A549 (cell line): Measurements from ENCODE around the gene ADCY10. TPM values are rescaled to one million over a fixed set of nuclear protein-coding genes. Genes with fewer than 3 reads are reported as not detected.

Experiments used
- CBX2 ChIP-seq: fragments of 200-600 bp; sonication (generic); IDR thresholded peaks from 2 replicates; pipeline ENCODE4 v1.6.1; 2016; ENCODE audit warnings: low read depth, mild to moderate bottlenecking, borderline replicate concordance
- EHMT2 ChIP-seq: fragments of 200-600 bp; sonication (generic); IDR thresholded peaks from 2 replicates; pipeline ENCODE4 v1.6.1; 2016; ENCODE audit warnings: antibody characterized with exemption, low read depth, mild to moderate bottlenecking, moderate library complexity
- EP300 ChIP-seq, 2 experiments: fragments of >200 bp; sonication (Bioruptor Twin); formaldehyde crosslinking; IDR thresholded peaks; 2 replicates in 1 of 2; 3 replicates in 1 of 2; pipeline ENCODE4 v1.6.1; 2016 to 2017
- ESRRA ChIP-seq: fragments of 150-350 bp; IDR thresholded peaks from 2 replicates; pipeline ENCODE4 v1.6.1; 2014; ENCODE audit warnings: mild to moderate bottlenecking, low read length, borderline replicate concordance
- FOSB ChIP-seq: fragments of 250-450 bp; sonication (Bioruptor Pico); IDR thresholded peaks from 2 replicates; pipeline ENCODE4 v1.5.0; 2020; ENCODE audit warnings: mild to moderate bottlenecking, moderate library complexity
- FOSL2 ChIP-seq, 2 experiments: fragments of 450-650 bp in 1 of 2; fragments of >200 bp in 1 of 2; sonication (Bioruptor Twin) in 1 of 2; formaldehyde crosslinking; IDR thresholded peaks; 2 replicates each; pipeline versions ENCODE4 v1.5.0 to v1.6.1; 2016 to 2020; ENCODE audit warnings: mild to moderate bottlenecking in 1 of 2, moderate library complexity in 1 of 2
- GATA3 ChIP-seq: IDR thresholded peaks from 2 replicates; pipeline ENCODE4 v1.6.1; 2012; ENCODE audit warnings: borderline replicate concordance
- HOXB13 ChIP-seq: fragments of 250-450 bp; sonication (Bioruptor Pico); IDR thresholded peaks from 2 replicates; pipeline ENCODE4 v1.5.0; 2020; ENCODE audit warnings: low read depth, mild to moderate bottlenecking, moderate library complexity
- JUNB ChIP-seq: fragments of >200 bp; sonication (Bioruptor Twin); formaldehyde crosslinking; IDR thresholded peaks from 2 replicates; pipeline ENCODE4 v1.6.1; 2016
- KDM1A ChIP-seq: fragments of 200-600 bp; sonication (generic); IDR thresholded peaks from 2 replicates; pipeline ENCODE4 v1.6.1; 2016; ENCODE audit warnings: low read depth, mild to moderate bottlenecking
- MYC ChIP-seq: IDR thresholded peaks from 2 replicates; pipeline ENCODE4 v1.6.1; 2012; ENCODE audit warnings: mild to moderate bottlenecking, inconsistent platforms, low read length, improper control_type of control experiment, borderline replicate concordance
- PHF8 ChIP-seq: fragments of 200-600 bp; sonication (generic); IDR thresholded peaks from 2 replicates; pipeline ENCODE4 v1.6.1; 2016; ENCODE audit warnings: low read depth, mild to moderate bottlenecking, antibody characterized with exemption, moderate library complexity, borderline replicate concordance
- POLR2A ChIP-seq: IDR thresholded peaks from 2 replicates; pipeline ENCODE4 v1.6.1; 2012; ENCODE audit warnings: mild to moderate bottlenecking, low read length
- RAD21 ChIP-seq, 2 experiments: fragments of >200 bp in 1 of 2; sonication (Bioruptor Twin) in 1 of 2; formaldehyde crosslinking in 1 of 2; IDR thresholded peaks in 1 of 2; conservative IDR thresholded peaks in 1 of 2; 2 replicates in 1 of 2; 3 replicates in 1 of 2; pipeline ENCODE4 v1.6.1; 2012 to 2018; ENCODE audit warnings: inconsistent platforms in 1 of 2
- SMC3 ChIP-seq: fragments of >200 bp; sonication (Bioruptor Twin); formaldehyde crosslinking; IDR thresholded peaks from 3 replicates; pipeline ENCODE4 v1.6.1; 2018; ENCODE audit warnings: inconsistent platforms
- TFCP2L1 ChIP-seq: fragments of 250-450 bp; sonication (Bioruptor Pico); IDR thresholded peaks from 2 replicates; pipeline ENCODE4 v1.5.0; 2021; ENCODE audit warnings: mild to moderate bottlenecking
- ZC3H11A ChIP-seq: fragments of 450-650 bp; IDR thresholded peaks from 2 replicates; pipeline ENCODE4 v1.6.1; 2014; ENCODE audit warnings: antibody characterized with exemption, mild to moderate bottlenecking
- ZFP36 ChIP-seq: fragments of 450-650 bp; IDR thresholded peaks from 2 replicates; pipeline ENCODE4 v1.6.1; 2014; ENCODE audit warnings: borderline replicate concordance; ENCODE audit not compliant: partially characterized antibody
- ZNF302 ChIP-seq: fragments of 250-450 bp; sonication (Bioruptor Pico); IDR thresholded peaks from 2 replicates; pipeline ENCODE4 v1.9.0; 2021; ENCODE audit warnings: inconsistent platforms, mild to moderate bottlenecking, moderate library complexity
- polyA plus RNA-seq, 4 experiments: library from polyadenylated mRNA; depleted of rRNA in 3 of 4; stranded (reverse); fragments of >200 nt; fragmentation: RNase III in 1 of 4; extraction: RNeasy Plus Mini Kit Qiagen cat#74134 plus additional on column Dnase treatment in 1 of 4; gene quantifications; 2 replicates in 3 of 4; 3 replicates in 1 of 4; pipeline ENCODE4 v1.2.3, GENCODE V29; 2011 to 2017
- TF ChIP-seq, protein P1 (sequence below): IDR thresholded peaks from 2 replicates; pipeline ENCODE4 v1.6.1; 2012
- TF ChIP-seq, protein P2 (sequence below): fragments of 450-650 bp; IDR thresholded peaks from 2 replicates; pipeline ENCODE4 v1.6.1; 2014; ENCODE audit warnings: antibody characterized with exemption
- TF ChIP-seq, protein P3 (sequence below): IDR thresholded peaks from 2 replicates; pipeline ENCODE4 v1.6.1; 2012
- TF ChIP-seq, protein P4 (sequence below): fragments of 200-600 bp; sonication (generic); IDR thresholded peaks from 2 replicates; pipeline ENCODE4 v1.6.1; 2016; ENCODE audit warnings: antibody characterized with exemption, mild to moderate bottlenecking, moderate library complexity

ADCY10 gene
- polyA plus RNA-seq, 2 of the 4 experiments (the other 2 are of a cell fraction): 0.03 to 0.18 TPM

DNA sequence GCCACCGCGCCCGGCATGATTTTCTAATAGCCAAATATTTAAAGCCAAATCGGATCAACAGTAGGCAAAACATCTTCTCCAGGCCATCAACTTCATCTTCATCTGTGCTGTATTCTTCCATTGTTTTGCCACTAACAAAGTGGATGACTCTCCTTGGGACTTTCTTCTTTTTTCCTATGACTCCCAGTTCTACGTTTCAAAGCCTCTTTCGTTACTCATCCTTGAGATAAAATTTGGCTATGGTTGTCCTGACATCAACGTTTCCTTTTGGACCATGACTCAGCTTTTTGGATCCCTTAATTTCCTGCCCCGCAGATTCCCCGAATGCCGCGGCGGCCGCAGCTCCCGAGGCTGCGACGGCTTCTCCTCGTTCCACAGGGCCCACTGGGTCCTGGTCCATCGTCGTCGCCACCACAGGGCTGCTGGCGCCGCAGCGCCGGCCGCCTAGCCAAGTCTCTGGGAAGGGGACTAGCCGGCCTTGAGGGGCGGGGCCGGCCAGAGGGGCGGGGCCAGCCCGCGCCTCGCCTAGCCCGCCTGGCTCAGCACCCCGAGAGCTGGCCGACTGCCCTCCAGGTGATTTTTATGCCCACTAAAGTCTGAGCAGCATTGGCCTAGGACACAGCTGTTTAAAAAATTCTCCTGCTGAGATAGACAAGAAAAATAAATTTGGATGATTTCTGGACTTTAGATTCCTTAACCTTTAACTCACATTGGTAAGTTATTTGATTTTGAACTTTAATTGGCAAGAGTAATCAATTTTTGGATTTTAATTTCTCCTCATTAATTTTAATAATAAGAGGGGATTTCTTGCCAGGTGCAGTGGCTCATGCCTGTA lies 93.9 kb downstream of the ADCY10 start (continued):
- TF ChIP-seq SMC3 (no peak), CBX2 (no peak), PHF8 (peak; percentile 51; the same call in 1 of the 2 replicates), HOXB13 (CRISPR knock-in tag) (peak; percentile 62; the same call in 1 of the 2 replicates), RAD21 (conservative IDR thresholded peaks at IDR 0.05 in 1 of 2, IDR thresholded peaks at IDR 0.05 in 1 of 2) (0 out of 5 replicates have a peak, but pooled peaks of 1 of the 2 experiments have one; percentile 19), JUNB (no peak), GATA3 (peak; percentile 25; the same call in 1 of the 2 replicates), EHMT2 (no peak), EP300 (IDR thresholded peaks at IDR 0.05) (no peak), POLR2A (peak; percentile 56), KDM1A (no peak), FOSB (CRISPR knock-in tag) (no peak), MYC (no peak), ESRRA (no peak), FOSL2 (IDR thresholded peaks at IDR 0.05) (no peak), FOSL2 (CRISPR knock-in tag; IDR thresholded peaks at IDR 0.05) (peak; percentile 90), TFCP2L1 (CRISPR knock-in tag) (no peak; the same call in 1 of the 2 replicates), ZFP36 (no peak), ZC3H11A (no peak), ZNF302 (no peak)
- TF ChIP-seq, protein P1, sequence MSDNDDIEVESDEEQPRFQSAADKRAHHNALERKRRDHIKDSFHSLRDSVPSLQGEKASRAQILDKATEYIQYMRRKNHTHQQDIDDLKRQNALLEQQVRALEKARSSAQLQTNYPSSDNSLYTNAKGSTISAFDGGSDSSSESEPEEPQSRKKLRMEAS: peak; percentile 85
- TF ChIP-seq, protein P2, sequence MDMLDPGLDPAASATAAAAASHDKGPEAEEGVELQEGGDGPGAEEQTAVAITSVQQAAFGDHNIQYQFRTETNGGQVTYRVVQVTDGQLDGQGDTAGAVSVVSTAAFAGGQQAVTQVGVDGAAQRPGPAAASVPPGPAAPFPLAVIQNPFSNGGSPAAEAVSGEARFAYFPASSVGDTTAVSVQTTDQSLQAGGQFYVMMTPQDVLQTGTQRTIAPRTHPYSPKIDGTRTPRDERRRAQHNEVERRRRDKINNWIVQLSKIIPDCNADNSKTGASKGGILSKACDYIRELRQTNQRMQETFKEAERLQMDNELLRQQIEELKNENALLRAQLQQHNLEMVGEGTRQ: no peak
- TF ChIP-seq, protein P3, sequence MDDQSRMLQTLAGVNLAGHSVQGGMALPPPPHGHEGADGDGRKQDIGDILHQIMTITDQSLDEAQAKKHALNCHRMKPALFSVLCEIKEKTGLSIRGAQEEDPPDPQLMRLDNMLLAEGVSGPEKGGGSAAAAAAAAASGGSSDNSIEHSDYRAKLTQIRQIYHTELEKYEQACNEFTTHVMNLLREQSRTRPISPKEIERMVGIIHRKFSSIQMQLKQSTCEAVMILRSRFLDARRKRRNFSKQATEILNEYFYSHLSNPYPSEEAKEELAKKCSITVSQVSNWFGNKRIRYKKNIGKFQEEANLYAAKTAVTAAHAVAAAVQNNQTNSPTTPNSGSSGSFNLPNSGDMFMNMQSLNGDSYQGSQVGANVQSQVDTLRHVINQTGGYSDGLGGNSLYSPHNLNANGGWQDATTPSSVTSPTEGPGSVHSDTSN: no peak
- TF ChIP-seq, protein P4, sequence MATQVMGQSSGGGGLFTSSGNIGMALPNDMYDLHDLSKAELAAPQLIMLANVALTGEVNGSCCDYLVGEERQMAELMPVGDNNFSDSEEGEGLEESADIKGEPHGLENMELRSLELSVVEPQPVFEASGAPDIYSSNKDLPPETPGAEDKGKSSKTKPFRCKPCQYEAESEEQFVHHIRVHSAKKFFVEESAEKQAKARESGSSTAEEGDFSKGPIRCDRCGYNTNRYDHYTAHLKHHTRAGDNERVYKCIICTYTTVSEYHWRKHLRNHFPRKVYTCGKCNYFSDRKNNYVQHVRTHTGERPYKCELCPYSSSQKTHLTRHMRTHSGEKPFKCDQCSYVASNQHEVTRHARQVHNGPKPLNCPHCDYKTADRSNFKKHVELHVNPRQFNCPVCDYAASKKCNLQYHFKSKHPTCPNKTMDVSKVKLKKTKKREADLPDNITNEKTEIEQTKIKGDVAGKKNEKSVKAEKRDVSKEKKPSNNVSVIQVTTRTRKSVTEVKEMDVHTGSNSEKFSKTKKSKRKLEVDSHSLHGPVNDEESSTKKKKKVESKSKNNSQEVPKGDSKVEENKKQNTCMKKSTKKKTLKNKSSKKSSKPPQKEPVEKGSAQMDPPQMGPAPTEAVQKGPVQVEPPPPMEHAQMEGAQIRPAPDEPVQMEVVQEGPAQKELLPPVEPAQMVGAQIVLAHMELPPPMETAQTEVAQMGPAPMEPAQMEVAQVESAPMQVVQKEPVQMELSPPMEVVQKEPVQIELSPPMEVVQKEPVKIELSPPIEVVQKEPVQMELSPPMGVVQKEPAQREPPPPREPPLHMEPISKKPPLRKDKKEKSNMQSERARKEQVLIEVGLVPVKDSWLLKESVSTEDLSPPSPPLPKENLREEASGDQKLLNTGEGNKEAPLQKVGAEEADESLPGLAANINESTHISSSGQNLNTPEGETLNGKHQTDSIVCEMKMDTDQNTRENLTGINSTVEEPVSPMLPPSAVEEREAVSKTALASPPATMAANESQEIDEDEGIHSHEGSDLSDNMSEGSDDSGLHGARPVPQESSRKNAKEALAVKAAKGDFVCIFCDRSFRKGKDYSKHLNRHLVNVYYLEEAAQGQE: no peak
